CD4-positive, alpha-beta memory T cell (primary cell): Measurements from ENCODE around the gene NLGN3. TPM values are rescaled to one million over a fixed set of nuclear protein-coding genes. Genes with fewer than 3 reads are reported as not detected.

ENCODE experiments used
- CTCF ChIA-PET: fragments of 350-600 bp; sonication (Branson Sonifier 250); formaldehyde crosslinking; loops from one replicate; lab custom pipeline; 2021; ENCODE audit warnings: inconsistent platforms; ENCODE audit not compliant: partially characterized antibody; lab: Charles Lee
- POLR2A ChIA-PET: fragments of 350-600 bp; sonication (Branson Sonifier 250); formaldehyde crosslinking; loops from one replicate; lab custom pipeline; 2021; ENCODE audit not compliant: partially characterized antibody; lab: Charles Lee
- DNase-seq, 5 donors: peaks; one replicate each; pipeline versions ENCODE4 v3.0.0 to v3.0.0-alpha.2; 2020 to 2022; ENCODE audit warnings: mixed read lengths in 1 of 5
- H3K27ac ChIP-seq: one replicate; pipeline ENCODE4 v1.7.0; 2013; ENCODE audit warnings: low read depth, low read length
- H3K27me3 ChIP-seq: 2 replicates; pipeline ENCODE4 v1.7.0; 2013; ENCODE audit warnings: mild to moderate bottlenecking, low read length, moderate library complexity; ENCODE audit not compliant: insufficient read depth
- H3K36me3 ChIP-seq: 2 replicates; pipeline ENCODE4 v1.7.0; 2013; ENCODE audit warnings: mild to moderate bottlenecking, low read length, moderate library complexity; ENCODE audit not compliant: insufficient read depth
- H3K4me1 ChIP-seq: 2 replicates; pipeline ENCODE4 v1.7.0; 2013; ENCODE audit warnings: mild to moderate bottlenecking, low read length, moderate library complexity; ENCODE audit not compliant: insufficient read depth
- H3K4me3 ChIP-seq, 2 donors: one replicate each; pipeline ENCODE4 v1.7.0; 2013; ENCODE audit warnings: low read length in 2 of 2, mild to moderate bottlenecking in 1 of 2
- H3K9me3 ChIP-seq, 2 donors: one replicate each; pipeline ENCODE4 v1.7.0; 2013; ENCODE audit warnings: low read length in 2 of 2, control low read depth in 1 of 2; ENCODE audit not compliant: control insufficient read depth in 1 of 2
- H3K27ac Mint-ChIP-seq, 7 donors: one replicate each; pipeline ENCODE4 v1.8.0; 2020 to 2021; ENCODE audit warnings: mixed read lengths in 7 of 7, mild to moderate bottlenecking in 6 of 7, inconsistent platforms in 3 of 7, moderate library complexity in 3 of 7
- H3K27me3 Mint-ChIP-seq, 2 donors: one replicate each; pipeline ENCODE4 v1.8.0; 2020 to 2021; ENCODE audit warnings: mixed read lengths in 2 of 2
- H3K36me3 Mint-ChIP-seq, 2 donors: one replicate each; pipeline ENCODE4 v1.8.0; 2020 to 2021; ENCODE audit warnings: mixed read lengths in 2 of 2, inconsistent platforms in 1 of 2, mild to moderate bottlenecking in 1 of 2
- H3K4me1 Mint-ChIP-seq, 4 donors: one replicate each; pipeline ENCODE4 v1.8.0; 2020 to 2021; ENCODE audit warnings: mixed read lengths in 4 of 4, mild to moderate bottlenecking in 1 of 4
- H3K4me3 Mint-ChIP-seq, 8 donors: one replicate each; pipeline ENCODE4 v1.8.0; 2020 to 2021; ENCODE audit warnings: mixed read lengths in 8 of 8, mild to moderate bottlenecking in 7 of 8, moderate library complexity in 6 of 8, inconsistent platforms in 3 of 8
- H3K9me3 Mint-ChIP-seq, 8 donors: one replicate each; pipeline ENCODE4 v1.8.0; 2020 to 2021; ENCODE audit warnings: mixed read lengths in 8 of 8, mild to moderate bottlenecking in 5 of 8, inconsistent platforms in 3 of 8, moderate library complexity in 1 of 8
- intact Hi-C: fragments of 100-400 bp; cut with micrococcal nuclease; formaldehyde crosslinking; loops from one replicate; pipeline ENCODE4 v1.15.1; 2023
- polyA plus RNA-seq, 2 donors: library from polyadenylated mRNA; unstranded; fragments of 300-500 nt; fragmentation: Illumina TruSeq; gene quantifications; one replicate each; pipeline ENCODE4 v1.2.3, GENCODE V29; 2021
- total RNA-seq, 2 experiments: library from RNA; stranded (reverse); gene quantifications; one replicate each; pipeline ENCODE4 v1.2.3, GENCODE V29; 2021

NLGN3 gene
- total and polyA plus RNA-seq, 4 experiments from 2014 or later = 0.21 to 2.3 (median 1.2) TPM

GRCh38 chrX:71214152-71214551 lies 69.5 kb downstream of the NLGN3 start:
- H3K4me3 Mint-ChIP-seq = no peak overlapping the region

GRCh38 chrX:71214604-71215337 lies 70.1 kb downstream of the NLGN3 start:
- H3K9me3 ChIP-seq = no peaks in the 10 kb centered on the region
- H3K36me3 Mint-ChIP-seq = no peaks in the 10 kb centered on the region
- H3K4me3 Mint-ChIP-seq = no peak overlapping the region
- ChIA-PET CTCF (no interaction called here), POLR2A (no interaction called here)
- peak overlapping the region in 2 of 7 donors; percentile 4 to 65 for H3K27ac Mint-ChIP-seq
- H3K27ac ChIP-seq = no peak overlapping the region
- no peaks in the 10 kb centered on the region for H3K4me1 ChIP-seq
- no peaks in the 10 kb centered on the region for H3K4me1 Mint-ChIP-seq
- H3K9me3 Mint-ChIP-seq = no peaks in the 10 kb centered on the region
- H3K36me3 ChIP-seq = no peaks in the 10 kb centered on the region
- peaks cover 0 to 2% of the 10 kb centered on the region in 2 donors for H3K27me3 Mint-ChIP-seq
- H3K4me3 ChIP-seq = no peak overlapping the region
- no peak for DNase-seq
- intact Hi-C loops = no loop called here
- no peaks in the 10 kb centered on the region for H3K27me3 ChIP-seq

More at GRCh38 chrX:71214152-71214551, 69.5 kb downstream of the NLGN3 start:
- intact Hi-C loops = no loop called here
- H3K27me3 ChIP-seq = no peaks in the 10 kb centered on the region
- no peak overlapping the region for H3K4me3 ChIP-seq
- H3K36me3 ChIP-seq = no peaks in the 10 kb centered on the region
- no peak overlapping the region for H3K27ac ChIP-seq
- Mint-ChIP-seq H3K9me3 (no peaks in the 10 kb centered on the region), H3K27me3 (peaks cover 0 to 2% of the 10 kb centered on the region in 2 donors), H3K4me1 (no peaks in the 10 kb centered on the region), H3K36me3 (no peaks in the 10 kb centered on the region), H3K27ac (peak overlapping the region in 1 of 7 donors; percentile 8)
- H3K9me3 ChIP-seq = no peaks in the 10 kb centered on the region
- ChIA-PET POLR2A (no interaction called here), CTCF (no interaction called here)
- DNase-seq = no peak
- no peaks in the 10 kb centered on the region for H3K4me1 ChIP-seq

DNA sequence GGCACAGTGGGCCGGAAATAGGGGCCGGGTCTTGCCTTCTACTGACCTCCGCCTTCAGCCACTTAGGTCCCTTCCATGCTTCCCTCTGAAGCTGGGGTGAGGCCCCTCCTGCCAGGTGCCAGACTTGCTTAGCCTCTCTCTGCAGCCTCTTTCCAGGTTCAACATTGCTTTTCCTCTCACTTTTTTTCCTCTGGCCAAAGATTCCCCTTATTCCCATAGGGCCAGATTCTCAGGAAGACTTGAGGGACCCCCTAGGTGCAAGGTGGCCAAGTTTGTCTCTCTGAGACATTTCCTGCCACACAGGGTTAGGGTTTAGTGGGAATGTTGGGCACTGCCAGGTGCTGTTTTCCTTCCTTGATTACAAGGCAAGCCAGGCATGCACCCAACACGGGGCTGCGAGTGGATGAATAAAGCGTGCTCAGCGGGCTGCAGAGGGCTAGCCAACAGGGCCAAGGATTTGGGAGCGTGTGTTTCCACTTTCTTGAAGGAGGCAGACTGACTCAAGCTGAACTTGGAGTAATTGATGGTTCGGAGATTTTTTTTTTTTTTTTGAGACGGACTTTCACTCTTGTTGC lies 70.8 kb downstream of the NLGN3 start:
- no peak for DNase-seq
- Mint-ChIP-seq H3K4me1 (no peaks in the 10 kb centered on the region), H3K27ac (no peak overlapping the region), H3K27me3 (peaks cover 0 to 2% of the 10 kb centered on the region in 2 donors), H3K9me3 (no peaks in the 10 kb centered on the region), H3K36me3 (no peaks in the 10 kb centered on the region), H3K4me3 (no peak overlapping the region)
- Histone ChIP-seq H3K27ac (no peak overlapping the region), H3K27me3 (no peaks in the 10 kb centered on the region), H3K4me1 (no peaks in the 10 kb centered on the region), H3K9me3 (no peaks in the 10 kb centered on the region), H3K36me3 (no peaks in the 10 kb centered on the region), H3K4me3 (no peak overlapping the region)
- intact Hi-C loops = no loop called here
- POLR2A ChIA-PET = no interaction called here
- CTCF ChIA-PET = no interaction called here

DNA sequence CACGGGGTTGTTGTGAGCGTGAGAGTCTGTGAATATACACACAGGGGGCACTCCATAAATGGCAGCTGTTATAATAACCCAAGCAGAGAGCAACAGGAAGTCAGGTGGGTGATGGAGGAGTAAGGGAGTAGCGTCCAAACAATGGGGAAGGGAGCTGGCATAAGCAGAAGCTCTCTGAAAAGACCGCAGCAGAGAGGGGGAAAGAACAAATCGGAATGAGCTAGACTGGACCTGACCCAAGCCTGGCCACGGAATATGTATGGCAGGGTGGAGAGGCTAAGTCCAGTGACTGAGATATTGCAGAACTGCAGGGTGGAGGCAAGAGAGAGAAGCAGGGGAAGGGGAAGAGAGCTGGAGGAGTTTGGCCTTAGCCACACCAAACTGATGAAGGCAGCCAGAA lies 71.8 kb downstream of the NLGN3 start:
- Mint-ChIP-seq H3K27ac (no peak overlapping the region), H3K36me3 (no peaks in the 10 kb centered on the region), H3K4me3 (no peak overlapping the region), H3K27me3 (peaks cover 0 to 2% of the 10 kb centered on the region in 2 donors), H3K4me1 (no peaks in the 10 kb centered on the region), H3K9me3 (no peaks in the 10 kb centered on the region)
- no peaks in the 10 kb centered on the region for H3K4me1 ChIP-seq
- H3K4me3 ChIP-seq = no peak overlapping the region
- DNase-seq = no peak
- H3K9me3 ChIP-seq = no peaks in the 10 kb centered on the region
- no peaks in the 10 kb centered on the region for H3K36me3 ChIP-seq
- CTCF ChIA-PET = no interaction called here
- POLR2A ChIA-PET = no interaction called here
- intact Hi-C loops = no loop called here
- H3K27me3 ChIP-seq = no peaks in the 10 kb centered on the region
- no peak overlapping the region for H3K27ac ChIP-seq

GRCh38 chrX:71217298-71217697 lies 72.7 kb downstream of the NLGN3 start:
- Mint-ChIP-seq H3K9me3 (no peaks in the 10 kb centered on the region), H3K4me1 (no peaks in the 10 kb centered on the region), H3K27me3 (peaks cover 0 to 2% of the 10 kb centered on the region in 2 donors), H3K4me3 (no peak overlapping the region), H3K27ac (no peak overlapping the region), H3K36me3 (no peaks in the 10 kb centered on the region)
- no peaks in the 10 kb centered on the region for H3K36me3 ChIP-seq
- CTCF ChIA-PET = no interaction called here
- no peak for DNase-seq
- no peak overlapping the region for H3K27ac ChIP-seq
- no peaks in the 10 kb centered on the region for H3K9me3 ChIP-seq
- H3K4me3 ChIP-seq = no peak overlapping the region
- no peaks in the 10 kb centered on the region for H3K27me3 ChIP-seq
- POLR2A ChIA-PET = no interaction called here
- H3K4me1 ChIP-seq = no peaks in the 10 kb centered on the region
- intact Hi-C loops = no loop called here

Other genes starting within 250 kb of the NLGN3 start
- gene TEX11, start 236.1 kb upstream of the NLGN3 start, total RNA-seq = not detected
- gene TEX11, start 236.1 kb upstream of the NLGN3 start, polyA plus RNA-seq = not detected
- gene SLC7A3, start 213.7 kb upstream of the NLGN3 start, total RNA-seq = not detected
- not detected for gene SLC7A3, start 213.7 kb upstream of the NLGN3 start, polyA plus RNA-seq
- gene SNX12, start 76.5 kb upstream of the NLGN3 start, total RNA-seq = 10 to 100 TPM; 36.7 to 36.9 TPM
- 1 to 10 TPM; 3.0 to 4.2 TPM for gene SNX12, start 76.5 kb upstream of the NLGN3 start, polyA plus RNA-seq
- 10 to 100 TPM; 41.9 to 42.9 TPM for gene FOXO4, start 49.0 kb upstream of the NLGN3 start, total RNA-seq
- gene FOXO4, start 49.0 kb upstream of the NLGN3 start, polyA plus RNA-seq = 1 to 10 TPM in 1 of 2 donors, under 1 TPM in 1; 0.45 to 2.6 TPM
- 10 to 100 TPM; 45.1 to 51.6 TPM for gene CXorf65, start 38.1 kb upstream of the NLGN3 start, total RNA-seq
- gene CXorf65, start 38.1 kb upstream of the NLGN3 start, polyA plus RNA-seq = 1 to 10 TPM; 3.1 to 7.4 TPM
- gene IL2RG, start 33.3 kb upstream of the NLGN3 start, total RNA-seq = 100 to 1,000 TPM; 378 to 379 TPM
- 1,000 to 10,000 TPM; 1,405 to 1,440 TPM for gene IL2RG, start 33.3 kb upstream of the NLGN3 start, polyA plus RNA-seq
- 10 to 100 TPM; 84.4 to 89.9 TPM for gene MED12, start 26.2 kb upstream of the NLGN3 start, total RNA-seq
- gene MED12, start 26.2 kb upstream of the NLGN3 start, polyA plus RNA-seq = 10 to 100 TPM in 1 of 2 donors, 1 to 10 TPM in 1; 3.4 to 18.7 TPM
- gene GJB1, start 78.4 kb downstream of the NLGN3 start, total RNA-seq = not detected
- not detected for gene GJB1, start 78.4 kb downstream of the NLGN3 start, polyA plus RNA-seq
- 10 to 100 TPM; 28.0 to 28.2 TPM for gene ZMYM3, start 109.3 kb downstream of the NLGN3 start, total RNA-seq
- gene ZMYM3, start 109.3 kb downstream of the NLGN3 start, polyA plus RNA-seq = 1 to 10 TPM; 5.8 to 6.0 TPM
- 100 to 1,000 TPM; 300 to 314 TPM for gene NONO, start 138.8 kb downstream of the NLGN3 start, total RNA-seq
- gene NONO, start 138.8 kb downstream of the NLGN3 start, polyA plus RNA-seq = 100 to 1,000 TPM; 163 to 182 TPM
- 1 to 10 TPM; 3.5 TPM for gene ITGB1BP2, start 156.9 kb downstream of the NLGN3 start, total RNA-seq
- not detected for gene ITGB1BP2, start 156.9 kb downstream of the NLGN3 start, polyA plus RNA-seq
- gene TAF1, start 221.5 kb downstream of the NLGN3 start, total RNA-seq = 10 to 100 TPM; 73.6 to 81.8 TPM
- gene TAF1, start 221.5 kb downstream of the NLGN3 start, polyA plus RNA-seq = 10 to 100 TPM in 1 of 2 donors, 1 to 10 TPM in 1; 2.5 to 11.7 TPM